Lower lobe of right lung (tissue), 2 donors: ENCODE measurements around the gene CARD10. TPM values are rescaled to one million over a fixed set of nuclear protein-coding genes. Genes with fewer than 3 reads are reported as not detected.

Source experiments
- ATAC-seq, 2 donors: fragments of 200-7000 bp; cut with Tn5 transposase; one replicate each; pipeline ENCODE4 v1.9.1; 2020 to 2022; ENCODE audit warnings: mild to moderate bottlenecking in 2 of 2, moderate library complexity in 2 of 2
- DNase-seq: peaks from one replicate; pipeline ENCODE4 v3.0.0-alpha.2; 2020
- H3K27ac ChIP-seq: fragments of 200-600 bp; one replicate; pipeline ENCODE4 v1.8.0; 2022
- H3K27me3 ChIP-seq: fragments of 200-600 bp; one replicate; pipeline ENCODE4 v1.8.0; 2022; ENCODE audit warnings: low read depth
- H3K36me3 ChIP-seq: fragments of 200-600 bp; one replicate; pipeline ENCODE4 v1.8.0; 2022; ENCODE audit warnings: mild to moderate bottlenecking
- H3K4me1 ChIP-seq: fragments of 200-600 bp; one replicate; pipeline ENCODE4 v1.8.0; 2022
- H3K4me3 ChIP-seq: fragments of 200-600 bp; one replicate; pipeline ENCODE4 v1.8.0; 2022; ENCODE audit warnings: mild to moderate bottlenecking
- H3K9me3 ChIP-seq: fragments of 200-600 bp; one replicate; pipeline ENCODE4 v1.8.0; 2022
- intact Hi-C: fragments of 100-400 bp; cut with DNase I; formaldehyde crosslinking; loops from one replicate; pipeline ENCODE4 v1.11.0; 2022
- total RNA-seq: library from RNA; stranded (reverse); fragmentation: NEBNext Ultra II Directional; extraction: Animal tissue kit (Norgen Biotek cat#: 25700); gene quantifications from one replicate; pipeline ENCODE4 v1.2.1, GENCODE V29; 2021
- TF ChIP-seq, protein P1 (sequence below): fragments of 200-600 bp; IDR thresholded peaks from one replicate; pipeline ENCODE4 v1.8.0; 2022; ENCODE audit warnings: antibody characterized with exemption, mild to moderate bottlenecking
- donor health status: DM: no; HTN: yes; CAD: no; lungs with severe emphysema.

CARD10 gene
- total RNA-seq, 1 donor from 2014 or later: 14.9 TPM

DNA sequence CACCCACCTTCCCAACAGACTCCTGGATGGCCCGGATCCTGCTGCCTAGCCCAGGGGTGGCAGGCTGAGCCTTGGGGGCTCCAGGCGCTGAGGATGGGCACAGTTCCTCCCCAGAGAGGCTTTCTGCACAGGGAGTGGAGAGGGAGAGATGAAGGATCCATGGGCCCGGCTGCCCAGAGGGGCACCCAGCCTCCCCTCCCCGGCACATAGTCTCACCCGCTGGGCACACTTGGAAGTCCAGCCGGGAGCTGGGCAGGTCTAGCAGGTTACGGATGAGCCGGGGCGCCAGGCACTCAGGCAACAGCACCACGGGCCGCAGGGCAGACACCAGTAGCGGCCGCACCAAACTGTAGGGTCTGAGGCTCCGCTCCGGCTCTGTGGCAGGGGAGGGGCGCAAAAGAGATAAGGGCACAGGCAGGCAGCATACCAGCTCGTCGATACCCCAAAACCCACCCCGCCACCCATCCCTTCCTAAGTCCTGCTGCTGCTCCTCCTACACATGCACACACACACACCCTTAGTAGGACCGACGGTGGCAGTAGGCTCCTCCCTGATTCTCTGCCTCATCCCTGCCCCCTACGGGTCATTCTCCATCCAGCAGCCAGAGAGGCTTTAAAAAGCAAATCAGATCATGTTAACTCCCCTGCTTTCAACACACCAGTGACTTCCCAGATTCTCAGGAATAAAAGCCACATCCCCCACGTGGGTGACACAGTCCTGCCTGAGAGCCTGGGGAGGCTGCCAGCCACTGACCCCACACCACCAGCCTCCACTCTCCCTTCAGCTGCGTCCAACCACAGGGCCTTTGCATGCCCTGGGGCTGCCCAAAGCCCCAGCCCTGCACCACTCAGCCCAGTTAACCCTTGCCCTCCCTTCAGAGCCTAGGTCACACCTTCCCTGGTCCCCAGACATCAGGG, 26.5 kb downstream of the CARD10 start:
- TF ChIP-seq, protein P1, sequence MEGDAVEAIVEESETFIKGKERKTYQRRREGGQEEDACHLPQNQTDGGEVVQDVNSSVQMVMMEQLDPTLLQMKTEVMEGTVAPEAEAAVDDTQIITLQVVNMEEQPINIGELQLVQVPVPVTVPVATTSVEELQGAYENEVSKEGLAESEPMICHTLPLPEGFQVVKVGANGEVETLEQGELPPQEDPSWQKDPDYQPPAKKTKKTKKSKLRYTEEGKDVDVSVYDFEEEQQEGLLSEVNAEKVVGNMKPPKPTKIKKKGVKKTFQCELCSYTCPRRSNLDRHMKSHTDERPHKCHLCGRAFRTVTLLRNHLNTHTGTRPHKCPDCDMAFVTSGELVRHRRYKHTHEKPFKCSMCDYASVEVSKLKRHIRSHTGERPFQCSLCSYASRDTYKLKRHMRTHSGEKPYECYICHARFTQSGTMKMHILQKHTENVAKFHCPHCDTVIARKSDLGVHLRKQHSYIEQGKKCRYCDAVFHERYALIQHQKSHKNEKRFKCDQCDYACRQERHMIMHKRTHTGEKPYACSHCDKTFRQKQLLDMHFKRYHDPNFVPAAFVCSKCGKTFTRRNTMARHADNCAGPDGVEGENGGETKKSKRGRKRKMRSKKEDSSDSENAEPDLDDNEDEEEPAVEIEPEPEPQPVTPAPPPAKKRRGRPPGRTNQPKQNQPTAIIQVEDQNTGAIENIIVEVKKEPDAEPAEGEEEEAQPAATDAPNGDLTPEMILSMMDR: peak; percentile 35
- intact Hi-C loops: no loop called here
- ATAC-seq: peak; percentile 59 to 61
- no peaks in the 10 kb centered on the region for H3K27me3 ChIP-seq
- no peaks in the 10 kb centered on the region for H3K9me3 ChIP-seq
- H3K4me1 ChIP-seq: peaks cover 4% of the 10 kb centered on the region
- DNase-seq: peak; percentile 64
- no peak overlapping the region for H3K4me3 ChIP-seq
- no peak overlapping the region for H3K27ac ChIP-seq
- peaks cover 7% of the 10 kb centered on the region for H3K36me3 ChIP-seq

DNA sequence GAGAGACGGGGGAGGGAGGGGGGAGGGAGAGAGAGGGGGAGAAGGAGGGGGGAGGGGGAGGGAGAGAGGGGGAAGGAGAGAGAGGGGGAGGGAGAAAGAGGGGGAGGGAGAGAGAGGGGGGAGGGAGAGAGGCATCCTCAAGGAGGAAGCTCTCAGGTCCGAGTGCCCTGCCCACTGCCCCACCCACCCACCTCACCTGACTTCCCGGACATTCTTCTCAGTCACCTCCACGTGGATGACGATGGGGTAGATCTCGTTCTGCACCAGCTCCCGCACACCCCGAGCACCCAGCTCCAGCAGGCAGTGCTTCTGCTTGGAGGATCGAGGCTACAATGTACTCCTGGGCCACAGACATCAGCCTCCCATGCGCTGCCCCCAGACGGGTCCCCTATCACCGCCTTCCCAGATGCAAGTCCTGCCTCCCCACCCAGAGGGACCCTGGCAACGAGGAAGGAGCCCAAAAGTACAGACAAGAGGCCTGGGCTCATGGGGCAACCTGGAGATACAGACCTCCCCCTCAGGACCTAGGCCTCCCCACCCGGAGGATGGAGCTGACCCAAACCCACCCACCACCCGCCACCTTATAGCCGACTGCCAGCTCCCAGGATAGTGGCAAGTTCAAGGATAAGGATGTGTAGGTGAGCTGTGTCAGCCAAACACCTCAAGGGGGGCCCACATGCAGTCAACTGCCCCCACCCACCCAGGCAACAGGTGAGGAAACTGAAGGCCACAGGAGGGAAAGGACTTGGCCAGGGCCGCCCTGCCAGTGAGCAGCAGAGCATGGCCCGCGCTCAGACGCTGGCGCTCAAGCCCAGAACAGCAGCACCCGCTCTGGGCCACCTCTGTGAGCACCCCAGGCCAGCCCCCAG, 27.4 kb downstream of the CARD10 start:
- H3K9me3 ChIP-seq: no peaks in the 10 kb centered on the region
- DNase-seq (no peak), ATAC-seq (no peak)
- H3K27ac ChIP-seq: no peak overlapping the region
- no peaks in the 10 kb centered on the region for H3K27me3 ChIP-seq
- TF ChIP-seq, protein P1: no peak
- H3K4me3 ChIP-seq: no peak overlapping the region
- H3K4me1 ChIP-seq: peaks cover 9% of the 10 kb centered on the region
- intact Hi-C loops: no loop called here
- H3K36me3 ChIP-seq: peaks cover 7% of the 10 kb centered on the region

DNA sequence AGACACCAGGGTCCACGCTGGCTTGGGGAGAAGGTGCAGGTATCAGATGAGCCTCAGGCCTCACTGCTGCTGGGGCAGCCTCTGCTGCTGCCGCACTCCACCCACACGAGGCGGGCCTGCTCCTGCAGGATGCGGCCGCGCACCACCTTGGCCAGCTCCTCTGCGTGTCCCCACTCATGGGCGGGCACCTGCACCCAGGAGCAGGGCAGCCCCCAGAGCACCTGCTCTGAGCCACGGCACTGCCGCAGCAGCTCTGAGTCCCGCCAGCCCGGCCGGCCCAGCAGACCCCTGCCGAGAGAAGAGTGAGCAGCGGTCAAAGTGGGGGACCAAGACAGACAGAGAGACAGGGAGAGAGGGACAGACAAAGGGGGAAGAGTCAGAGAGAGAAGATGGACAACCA, 28.1 kb downstream of the CARD10 start:
- peaks cover 15% of the 10 kb centered on the region for H3K4me1 ChIP-seq
- ATAC-seq (no peak), DNase-seq (no peak)
- H3K27ac ChIP-seq: no peak overlapping the region
- H3K27me3 ChIP-seq: no peaks in the 10 kb centered on the region
- peaks cover 6% of the 10 kb centered on the region for H3K36me3 ChIP-seq
- H3K4me3 ChIP-seq: no peak overlapping the region
- TF ChIP-seq, protein P1: no peak
- intact Hi-C loops: no loop called here
- H3K9me3 ChIP-seq: no peaks in the 10 kb centered on the region

DNA sequence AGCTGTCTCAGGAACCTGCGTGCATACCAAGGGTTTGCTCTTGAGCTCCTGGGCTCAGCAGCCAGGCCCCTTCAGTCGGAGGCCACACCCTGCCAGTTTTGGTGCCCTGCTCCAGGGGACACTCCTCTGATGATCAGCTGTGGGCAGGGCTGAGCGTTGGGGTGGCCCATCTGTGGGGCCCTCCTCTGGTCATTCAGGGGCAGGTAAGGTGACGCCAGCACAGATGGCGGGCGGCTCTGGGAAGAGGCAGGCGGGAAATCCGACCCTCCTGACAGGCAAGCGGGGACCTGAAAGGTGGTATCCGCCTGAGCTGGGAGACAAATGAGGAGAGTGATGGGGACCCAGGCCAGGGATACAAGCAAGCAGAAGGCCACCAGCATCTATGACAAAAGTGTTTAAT, 29.2 kb downstream of the CARD10 start:
- H3K27me3 ChIP-seq: no peaks in the 10 kb centered on the region
- H3K27ac ChIP-seq: no peak overlapping the region
- ATAC-seq (no peak), DNase-seq (no peak)
- H3K4me3 ChIP-seq: no peak overlapping the region
- TF ChIP-seq, protein P1: no peak
- no peaks in the 10 kb centered on the region for H3K36me3 ChIP-seq
- intact Hi-C loops: no loop called here
- peaks cover 18% of the 10 kb centered on the region for H3K4me1 ChIP-seq
- H3K9me3 ChIP-seq: no peaks in the 10 kb centered on the region

DNA sequence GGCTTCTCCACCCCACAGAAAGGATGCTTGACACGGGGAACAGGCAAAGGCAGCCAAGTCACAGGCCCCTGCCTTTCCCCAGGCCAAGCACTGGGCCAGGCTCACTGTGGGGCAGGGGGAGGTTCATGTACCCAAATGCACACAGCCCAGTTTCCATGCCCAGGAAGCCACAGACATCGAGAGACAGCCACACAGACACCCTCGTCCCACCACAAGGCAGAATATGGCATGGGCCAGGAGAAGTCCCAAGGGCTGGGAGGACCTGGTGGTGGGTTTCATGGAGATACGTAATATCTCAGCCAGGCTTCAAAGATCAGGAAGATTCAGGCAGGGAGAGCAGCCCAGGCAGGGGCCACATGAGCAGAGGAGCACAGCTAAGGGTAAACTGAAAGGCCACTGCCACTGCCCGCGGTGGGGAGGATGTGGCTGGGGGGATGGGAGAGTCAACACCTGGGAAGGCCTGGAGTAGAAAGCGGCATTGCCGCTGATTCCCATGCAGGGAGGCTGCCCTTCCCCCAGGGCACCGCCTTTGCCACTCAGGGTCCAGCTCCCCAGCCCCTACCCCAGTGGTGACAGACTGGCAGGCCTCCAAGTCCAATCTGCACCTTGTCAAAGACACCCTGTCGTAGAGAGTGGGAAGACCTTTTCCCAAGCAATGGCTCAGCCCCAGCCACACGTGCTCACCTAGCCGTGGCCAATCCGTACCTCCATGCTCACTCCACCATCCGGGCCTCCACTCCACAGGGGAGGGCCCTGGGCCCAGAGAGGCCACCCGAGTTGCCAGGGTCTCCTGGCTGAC, 30.7 kb downstream of the CARD10 start:
- Histone ChIP-seq H3K27me3 (no peaks in the 10 kb centered on the region), H3K4me3 (no peak overlapping the region), H3K9me3 (no peaks in the 10 kb centered on the region), H3K4me1 (peaks cover 25% of the 10 kb centered on the region), H3K36me3 (no peaks in the 10 kb centered on the region), H3K27ac (no peak overlapping the region)
- no peak for DNase-seq
- TF ChIP-seq, protein P1: no peak
- ATAC-seq: no peak
- intact Hi-C loops: no loop called here
